Measurements from ENCODE around the gene RPS19BP1.

DNA sequence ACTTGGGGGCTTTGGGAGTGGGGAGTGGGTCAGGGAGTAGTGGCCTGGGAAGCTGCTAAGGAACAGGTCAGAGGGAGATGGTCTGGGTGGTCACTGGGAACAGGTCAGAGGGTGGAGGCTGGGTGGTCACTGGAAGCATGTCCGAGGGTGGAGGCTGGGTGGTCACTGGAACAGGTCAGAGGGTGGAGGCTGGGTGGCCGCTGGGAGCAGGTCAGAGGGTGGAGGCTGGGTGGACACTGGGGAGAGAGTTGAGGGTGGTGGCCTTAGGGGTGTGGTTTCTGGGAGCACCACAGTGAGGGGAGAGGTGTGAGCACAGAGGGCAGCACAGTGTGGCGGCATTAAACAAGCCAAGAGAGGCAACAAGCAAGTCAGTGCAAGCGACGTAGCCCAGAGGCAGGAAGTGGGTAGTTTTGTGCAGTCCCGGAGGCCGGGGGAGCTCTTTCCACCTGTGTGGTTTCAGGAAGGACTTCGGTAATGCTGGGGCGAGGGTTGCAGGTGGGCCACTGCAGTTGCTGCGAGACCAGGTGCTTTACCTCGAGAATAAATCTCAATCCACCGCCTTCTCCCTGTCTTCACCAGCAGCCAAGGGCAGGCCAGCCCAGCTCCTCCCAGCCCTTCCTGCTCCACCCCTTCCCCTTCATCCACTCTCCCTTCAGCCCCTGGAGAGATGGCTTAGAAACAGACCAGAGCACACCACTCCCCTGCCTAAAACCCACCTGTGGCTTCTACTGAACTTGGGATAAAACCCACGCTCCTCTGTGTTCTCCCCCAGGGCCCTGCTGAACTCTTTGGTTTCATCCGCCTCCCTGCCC lies 34.8 kb upstream of the RPS19BP1 start:
- TF ChIP-seq POLR2A (IDR thresholded peaks at IDR 0.05; ENCODE audit: low read length) = no peak
- no peak for TF ChIP-seq GATA1 (IDR thresholded peaks at IDR 0.05; ENCODE audit: low read depth, low read length)

Data from erythroblast (primary cell).